ENCODE results near the gene TIAM2. TPM values are rescaled to one million over a fixed set of nuclear protein-coding genes. Genes with fewer than 3 reads are reported as not detected.

Gene TIAM2
- total RNA-seq, 4 donors from 2014 or later = 9.2 to 18.2 (median 11.4) TPM

- H3K36me3 ChIP-seq = no peaks in the 10 kb centered on the region
- peaks cover 0 to 12% (median 2%) of the 10 kb centered on the region in 4 donors for H3K4me1 ChIP-seq
- DNase-seq (ENCODE audit: low spot score in 2 of 2) = no peak
- H3K27me3 ChIP-seq = no peaks in the 10 kb centered on the region
- H3K4me3 ChIP-seq = no peak overlapping the region
- WGBS, 2 donors = 88 to 94% methylated on average over 2 of the region's 2 CpGs
- peaks cover 0 to 4% (median 0%) of the 10 kb centered on the region in 4 donors for H3K9me3 ChIP-seq
- no peak for TF ChIP-seq EP300 (IDR thresholded peaks at IDR 0.05)
- no peak overlapping the region for H3K27ac ChIP-seq
These were observed 43.4 kb downstream of the TIAM2 start for GRCh38 chr6:155038527-155038926.

DNA sequence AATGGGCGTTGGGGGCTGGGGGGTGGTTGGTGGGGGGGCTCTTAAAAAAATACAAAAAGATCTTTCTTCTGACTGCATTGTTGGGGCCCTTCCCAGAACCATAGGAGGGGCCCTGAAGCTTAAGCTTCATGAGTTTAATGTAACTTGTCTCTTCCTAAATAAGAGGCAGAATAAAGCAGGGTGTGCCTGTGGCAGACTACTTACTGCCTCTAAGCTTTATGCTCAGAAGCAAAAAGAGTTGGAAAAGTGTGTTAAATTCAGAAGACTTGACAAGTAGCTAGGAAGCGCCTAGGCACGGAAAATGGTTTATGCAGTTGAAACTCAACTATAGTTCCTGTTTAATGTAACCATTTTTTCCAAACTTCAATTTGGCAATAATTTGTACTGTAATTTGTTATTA is 44.5 kb downstream of the TIAM2 start:
- H3K4me3 ChIP-seq = no peak overlapping the region
- no peaks in the 10 kb centered on the region for H3K27me3 ChIP-seq
- no peak overlapping the region for H3K27ac ChIP-seq
- whole genome bisulfite sequencing, 2 donors = 85 to 90% methylated on average over 3 of the region's 3 CpGs
- no peak for DNase-seq (ENCODE audit: low spot score in 2 of 2)
- TF ChIP-seq CTCF (IDR thresholded peaks at IDR 0.05) (no peak), EP300 (IDR thresholded peaks at IDR 0.05) (no peak), POLR2A (IDR thresholded peaks at IDR 0.05) (no peak)
- H3K36me3 ChIP-seq = no peaks in the 10 kb centered on the region
- H3K9me3 ChIP-seq = peaks cover 0 to under 1% (median 0%) of the 10 kb centered on the region in 4 donors
- peaks cover 0 to 12% (median 2%) of the 10 kb centered on the region in 4 donors for H3K4me1 ChIP-seq

- WGBS, 2 donors = 87 to 94% methylated on average over 2 of the region's 2 CpGs
- no peaks in the 10 kb centered on the region for H3K36me3 ChIP-seq
- H3K9me3 ChIP-seq = no peaks in the 10 kb centered on the region
- no peak overlapping the region for H3K27ac ChIP-seq
- peaks cover 0 to 12% (median 2%) of the 10 kb centered on the region in 4 donors for H3K4me1 ChIP-seq
- TF ChIP-seq POLR2A (IDR thresholded peaks at IDR 0.05) = no peak
- TF ChIP-seq CTCF (IDR thresholded peaks at IDR 0.05) = no peak
- no peak for TF ChIP-seq EP300 (IDR thresholded peaks at IDR 0.05)
- DNase-seq (ENCODE audit: low spot score in 2 of 2) = no peak
- no peak overlapping the region for H3K4me3 ChIP-seq
- H3K27me3 ChIP-seq = no peaks in the 10 kb centered on the region
These were observed 45.0 kb downstream of the TIAM2 start for GRCh38 chr6:155040154-155040553.

- H3K36me3 ChIP-seq = no peaks in the 10 kb centered on the region
- no peak overlapping the region for H3K4me3 ChIP-seq
- no peaks in the 10 kb centered on the region for H3K27me3 ChIP-seq
- DNase-seq (ENCODE audit: low spot score in 2 of 2) = no peak
- H3K9me3 ChIP-seq = no peaks in the 10 kb centered on the region
- 21% methylated on average over 2 of the region's 2 CpGs for WGBS, 2 donors
- H3K27ac ChIP-seq = no peak overlapping the region
- H3K4me1 ChIP-seq = peaks cover 0 to 12% (median 2%) of the 10 kb centered on the region in 4 donors
- TF ChIP-seq CTCF (IDR thresholded peaks at IDR 0.05) (no peak), EP300 (IDR thresholded peaks at IDR 0.05) (no peak), POLR2A (IDR thresholded peaks at IDR 0.05) (no peak)
These were observed 46.0 kb downstream of the TIAM2 start for GRCh38 chr6:155040901-155041650.

DNA sequence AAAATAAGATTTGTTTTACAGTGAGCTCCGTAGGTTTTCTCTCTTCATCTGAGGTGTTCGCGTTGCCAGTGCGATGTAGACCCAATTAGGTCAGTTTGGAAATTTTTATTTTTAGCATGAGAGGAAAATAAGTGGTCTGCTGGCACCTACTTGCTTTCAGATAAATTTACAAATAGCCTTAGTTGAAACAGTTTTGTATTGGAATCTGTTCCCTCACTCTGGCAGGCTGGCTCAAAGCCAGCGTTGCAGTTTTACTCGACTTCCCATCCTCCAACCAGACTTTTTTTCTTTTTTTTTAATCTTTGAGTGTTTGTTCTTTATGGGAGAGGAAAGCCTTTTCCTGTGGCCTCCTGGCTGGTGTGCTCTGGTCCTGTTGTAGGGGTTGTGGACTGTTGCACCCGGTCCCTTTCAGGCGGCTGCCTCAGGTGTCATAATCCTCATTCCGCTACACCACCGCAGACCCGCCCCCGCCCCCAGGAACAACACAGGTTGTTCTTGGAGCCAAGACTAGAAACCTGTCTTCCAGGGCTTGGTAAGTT is 46.7 kb downstream of the TIAM2 start:
- TF ChIP-seq CTCF (IDR thresholded peaks at IDR 0.05) = no peak
- no peak for TF ChIP-seq POLR2A (IDR thresholded peaks at IDR 0.05)
- TF ChIP-seq EP300 (IDR thresholded peaks at IDR 0.05) = no peak
- H3K9me3 ChIP-seq = no peaks in the 10 kb centered on the region
- H3K27me3 ChIP-seq = no peaks in the 10 kb centered on the region
- H3K4me1 ChIP-seq = peaks cover 0 to 12% (median 2%) of the 10 kb centered on the region in 4 donors
- 54 to 55% methylated on average over 12 of the region's 12 CpGs for WGBS, 2 donors
- no peaks in the 10 kb centered on the region for H3K36me3 ChIP-seq
- H3K27ac ChIP-seq = no peak overlapping the region
- DNase-seq (ENCODE audit: low spot score in 2 of 2) = no peak
- no peak overlapping the region for H3K4me3 ChIP-seq

Data from tibial nerve (tissue), 4 donors.